ENCODE measurements around the gene NPR2. TPM values are rescaled to one million over a fixed set of nuclear protein-coding genes. Genes with fewer than 3 reads are reported as not detected.

The NPR2 gene
- total RNA-seq (2021; ENCODE audit: unreplicated experiment) (18.8 TPM), Bru-seq, nascent RNA (percentile 64 among the genes with signal in this experiment), BruChase-seq, experiment 1, labeled RNA remaining after a 6-hour chase (percentile 85 among the genes with signal in this experiment), BruChase-seq, experiment 2, labeled RNA remaining after a 2-hour chase (percentile 86 among the genes with signal in this experiment)
- polyA plus RNA-seq (2012): 20.0 and 21.6 TPM in 2 replicates
- long read RNA-seq, partial matches to known transcripts: 5 of 10 reads
- long read RNA-seq, other reads (novel, unspliced or antisense): 5 of 10 reads

DNA sequence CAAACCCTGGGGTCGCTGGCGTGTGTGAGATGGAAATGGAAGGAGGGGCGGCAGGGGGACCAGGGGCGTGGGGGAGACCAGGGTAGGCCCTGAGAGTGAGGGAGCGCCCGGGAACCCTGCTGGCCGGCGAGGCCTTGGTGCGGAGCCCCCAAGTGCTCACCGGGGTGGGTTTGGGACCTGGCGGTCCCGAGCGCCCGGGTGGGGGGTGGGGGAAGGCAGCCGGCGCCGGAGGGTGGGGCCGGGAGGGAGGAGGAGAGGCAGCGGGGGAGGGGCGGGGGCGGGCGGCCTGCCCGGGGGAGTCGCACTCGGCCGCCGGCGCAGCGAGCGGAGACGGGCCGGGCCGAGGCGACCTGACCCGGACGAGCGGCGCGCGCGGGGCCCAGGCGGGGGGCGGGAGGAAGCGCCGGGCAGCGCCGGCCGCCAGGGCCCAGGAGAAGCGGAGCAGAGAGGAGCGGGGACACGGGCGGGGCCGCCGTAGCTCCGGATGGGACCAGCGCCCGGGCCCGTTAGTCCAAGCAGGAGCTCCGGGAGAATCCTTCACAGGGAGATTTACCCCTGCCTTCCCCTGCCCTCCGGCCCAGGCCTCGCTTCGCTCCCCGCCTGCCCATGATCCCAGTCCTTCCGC, at the start of gene NPR2:
Gene NPR2 (plus strand): TSS at position 295 of the 625 bp plus-strand sequence. CDS start 818 bp downstream, outside the sequence.
- RAD21 ChIA-PET (ENCODE audit: low non-redundant PET in 1 of 2, low total read pairs in 2 of 2, uncharacterized antibody in 2 of 2, unreplicated experiment in 2 of 2): no interaction called here
- no peaks in the 10 kb centered on the region for H4K20me1 ChIP-seq (ENCODE audit: insufficient read depth)
- H3K27me3 ChIP-seq (ENCODE audit: insufficient read depth, low read length): no peaks in the 10 kb centered on the region
- no peaks in the 10 kb centered on the region for H3K9me2 ChIP-seq (ENCODE audit: insufficient read depth)
- intact Hi-C loops (cut with micrococcal nuclease): loop anchor here (2.0 kb wide), 1 partner anchor 43 kb away; no protein-coding TSS in a partner anchor
- no TSS peak for BruUV-seq (replicated peaks)
- POLR2A ChIA-PET: no interaction called here
- no peak for TF ChIP-seq ZNF274 (IDR thresholded peaks at IDR 0.05; ENCODE audit: low read depth, low read length)
- TF ChIP-seq, protein P1, sequence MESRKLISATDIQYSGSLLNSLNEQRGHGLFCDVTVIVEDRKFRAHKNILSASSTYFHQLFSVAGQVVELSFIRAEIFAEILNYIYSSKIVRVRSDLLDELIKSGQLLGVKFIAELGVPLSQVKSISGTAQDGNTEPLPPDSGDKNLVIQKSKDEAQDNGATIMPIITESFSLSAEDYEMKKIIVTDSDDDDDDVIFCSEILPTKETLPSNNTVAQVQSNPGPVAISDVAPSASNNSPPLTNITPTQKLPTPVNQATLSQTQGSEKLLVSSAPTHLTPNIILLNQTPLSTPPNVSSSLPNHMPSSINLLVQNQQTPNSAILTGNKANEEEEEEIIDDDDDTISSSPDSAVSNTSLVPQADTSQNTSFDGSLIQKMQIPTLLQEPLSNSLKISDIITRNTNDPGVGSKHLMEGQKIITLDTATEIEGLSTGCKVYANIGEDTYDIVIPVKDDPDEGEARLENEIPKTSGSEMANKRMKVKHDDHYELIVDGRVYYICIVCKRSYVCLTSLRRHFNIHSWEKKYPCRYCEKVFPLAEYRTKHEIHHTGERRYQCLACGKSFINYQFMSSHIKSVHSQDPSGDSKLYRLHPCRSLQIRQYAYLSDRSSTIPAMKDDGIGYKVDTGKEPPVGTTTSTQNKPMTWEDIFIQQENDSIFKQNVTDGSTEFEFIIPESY (IDR thresholded peaks at IDR 0.05; ENCODE audit: extremely low read depth, insufficient replicate concordance, low read length): no peak
- TF ChIP-seq CEBPB (IDR thresholded peaks at IDR 0.05; ENCODE audit: low read depth): no peak
- no peak for TF ChIP-seq ELF1 (IDR thresholded peaks at IDR 0.05; ENCODE audit: borderline replicate concordance, low read depth)
- TF ChIP-seq SIN3A (IDR thresholded peaks at IDR 0.05; ENCODE audit: low read depth): no peak
- no peak for TF ChIP-seq EGR1 (IDR thresholded peaks at IDR 0.05; ENCODE audit: low read depth)
- DNase-seq (ENCODE audit: low read depth, low spot score) (no peak), ATAC-seq (no peak)
- peaks cover 0 to 11% of the 10 kb centered on the region in 2 experiments; a peak in 1 of 4 replicates for H3K4me1 ChIP-seq (ENCODE audit: control insufficient read depth in 1 of 2, insufficient read depth in 2 of 2, low read length in 2 of 2)
- H3K79me2 ChIP-seq (ENCODE audit: insufficient read depth, low read length): no peaks in the 10 kb centered on the region
- CTCF ChIA-PET: interaction anchor here (1.2 to 1.9 kb wide), 2 partner anchors 35 to 120 kb away, joined by 3 to 6 read pairs; no protein-coding TSS in a partner anchor
- H2AFZ ChIP-seq (ENCODE audit: low read depth, low read length, poor library complexity, severe bottlenecking): no peak within 1 kb of the TSS
- no peak within 1 kb of the TSS for H3K27ac ChIP-seq (ENCODE audit: low read depth, low read length)
- H3K36me3 ChIP-seq (ENCODE audit: control insufficient read depth in 1 of 2, insufficient read depth in 2 of 2, low read length in 2 of 2): 0 out of 4 replicates have a peak, but pooled peaks cover 0 to 4% of the 10 kb centered on the region in 2 experiments
- H3K9ac ChIP-seq (ENCODE audit: low read length): no peak within 1 kb of the TSS
- H3K4me2 ChIP-seq (ENCODE audit: low read length): no peak within 1 kb of the TSS
- no peak within 1 kb of the TSS for H3K4me3 ChIP-seq (replicated peaks in 1 of 2; ENCODE audit: low read depth in 1 of 2, low read length in 2 of 2)
- no peaks in the 10 kb centered on the region for H3K9me3 ChIP-seq (ENCODE audit: control insufficient read depth in 1 of 2, insufficient read depth in 1 of 2, low read depth in 1 of 2, low read length in 2 of 2)
